AG10803 (cell line): ENCODE results near the gene INAFM1.

Experiments
- DNase-seq: peaks from one replicate; pipeline ENCODE4 v3.0.0; 2010; ENCODE audit warnings: low read depth
- H3K4me3 ChIP-seq: 2 replicates; pipeline ENCODE4 v1.5.1; 2011; ENCODE audit warnings: mild to moderate bottlenecking, low read length, control low read depth
- TF ChIP-seq, protein P1 (sequence below): conservative IDR thresholded peaks from 2 replicates; pipeline ENCODE4 v1.5.1; 2011; ENCODE audit warnings: mild to moderate bottlenecking, low read length, control low read depth, inconsistent platforms

Gene INAFM1

DNA sequence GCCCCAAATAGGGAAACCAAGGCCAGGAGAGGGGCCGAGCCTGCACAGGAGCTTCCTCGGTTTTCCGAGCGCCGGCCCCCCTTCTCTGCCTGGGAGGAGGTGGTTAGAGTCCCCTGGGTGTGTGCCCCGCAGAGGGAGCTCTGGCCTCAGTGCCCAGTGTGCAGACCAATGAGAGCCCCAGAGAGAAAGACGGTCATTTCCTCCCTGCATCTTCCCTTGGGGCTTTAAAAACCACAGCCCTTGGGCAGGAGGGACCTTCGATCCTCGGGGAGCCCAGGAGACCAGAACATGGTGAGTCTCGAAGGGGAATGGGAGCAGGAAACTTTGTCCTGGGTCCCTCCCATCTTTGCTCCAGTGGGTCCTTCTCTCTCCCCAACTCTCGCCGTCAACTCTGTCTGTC is 34.9 kb downstream of the INAFM1 start, which contains the start of gene C5AR1:
TSS of gene C5AR1 (plus strand) at position 254 of the 400 bp plus-strand sequence. CDS start at position 289, 35 bp downstream.
- no peak for DNase-seq
- no peak within 1 kb of the TSS for H3K4me3 ChIP-seq
- TF ChIP-seq, protein P1, sequence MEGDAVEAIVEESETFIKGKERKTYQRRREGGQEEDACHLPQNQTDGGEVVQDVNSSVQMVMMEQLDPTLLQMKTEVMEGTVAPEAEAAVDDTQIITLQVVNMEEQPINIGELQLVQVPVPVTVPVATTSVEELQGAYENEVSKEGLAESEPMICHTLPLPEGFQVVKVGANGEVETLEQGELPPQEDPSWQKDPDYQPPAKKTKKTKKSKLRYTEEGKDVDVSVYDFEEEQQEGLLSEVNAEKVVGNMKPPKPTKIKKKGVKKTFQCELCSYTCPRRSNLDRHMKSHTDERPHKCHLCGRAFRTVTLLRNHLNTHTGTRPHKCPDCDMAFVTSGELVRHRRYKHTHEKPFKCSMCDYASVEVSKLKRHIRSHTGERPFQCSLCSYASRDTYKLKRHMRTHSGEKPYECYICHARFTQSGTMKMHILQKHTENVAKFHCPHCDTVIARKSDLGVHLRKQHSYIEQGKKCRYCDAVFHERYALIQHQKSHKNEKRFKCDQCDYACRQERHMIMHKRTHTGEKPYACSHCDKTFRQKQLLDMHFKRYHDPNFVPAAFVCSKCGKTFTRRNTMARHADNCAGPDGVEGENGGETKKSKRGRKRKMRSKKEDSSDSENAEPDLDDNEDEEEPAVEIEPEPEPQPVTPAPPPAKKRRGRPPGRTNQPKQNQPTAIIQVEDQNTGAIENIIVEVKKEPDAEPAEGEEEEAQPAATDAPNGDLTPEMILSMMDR, result no peak

DNA sequence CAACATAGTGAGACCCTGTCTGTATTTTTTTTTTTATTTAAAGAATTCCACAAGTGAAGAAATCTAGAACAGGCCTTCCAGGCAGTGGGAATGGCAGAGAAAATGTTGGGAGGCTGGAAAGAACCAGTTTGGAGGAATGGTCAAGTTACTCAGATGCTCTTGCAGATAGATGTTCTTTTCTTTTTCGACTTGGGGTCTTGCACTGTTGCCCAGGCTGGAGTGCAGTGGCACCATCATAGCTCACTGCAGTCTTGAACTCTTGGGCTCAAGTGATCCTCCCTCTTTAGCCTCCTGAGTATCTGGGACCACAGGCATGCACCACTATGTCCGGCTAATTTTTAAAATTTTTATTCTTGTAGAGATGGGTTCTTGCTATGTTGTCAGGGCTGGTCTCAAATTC is 35.6 kb downstream of the INAFM1 start:
- no peak overlapping the region for H3K4me3 ChIP-seq
- no peak for DNase-seq
- TF ChIP-seq, protein P1, result no peak

DNA sequence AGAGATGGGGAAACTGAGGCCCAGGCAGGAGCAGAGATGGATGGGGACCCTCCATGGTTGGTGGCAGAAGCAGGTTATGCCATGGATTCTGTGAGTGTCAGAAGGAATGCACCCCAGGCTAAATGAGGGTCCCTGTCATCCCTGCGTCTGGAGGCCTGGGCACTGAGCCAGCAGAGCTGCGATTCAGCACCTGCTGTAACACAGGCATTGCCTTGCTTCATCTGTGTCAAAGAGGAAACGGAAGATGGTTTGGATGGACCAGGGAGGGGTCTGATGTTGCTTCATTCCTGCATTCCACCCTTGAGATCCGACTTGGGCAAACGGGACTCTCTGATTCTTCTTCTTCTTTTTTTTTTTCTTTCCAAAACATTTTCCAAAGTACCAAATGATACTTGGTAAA is 36.1 kb downstream of the INAFM1 start:
- peak; percentile 70 for DNase-seq
- H3K4me3 ChIP-seq, result no peak overlapping the region
- TF ChIP-seq, protein P1, result no peak

DNA sequence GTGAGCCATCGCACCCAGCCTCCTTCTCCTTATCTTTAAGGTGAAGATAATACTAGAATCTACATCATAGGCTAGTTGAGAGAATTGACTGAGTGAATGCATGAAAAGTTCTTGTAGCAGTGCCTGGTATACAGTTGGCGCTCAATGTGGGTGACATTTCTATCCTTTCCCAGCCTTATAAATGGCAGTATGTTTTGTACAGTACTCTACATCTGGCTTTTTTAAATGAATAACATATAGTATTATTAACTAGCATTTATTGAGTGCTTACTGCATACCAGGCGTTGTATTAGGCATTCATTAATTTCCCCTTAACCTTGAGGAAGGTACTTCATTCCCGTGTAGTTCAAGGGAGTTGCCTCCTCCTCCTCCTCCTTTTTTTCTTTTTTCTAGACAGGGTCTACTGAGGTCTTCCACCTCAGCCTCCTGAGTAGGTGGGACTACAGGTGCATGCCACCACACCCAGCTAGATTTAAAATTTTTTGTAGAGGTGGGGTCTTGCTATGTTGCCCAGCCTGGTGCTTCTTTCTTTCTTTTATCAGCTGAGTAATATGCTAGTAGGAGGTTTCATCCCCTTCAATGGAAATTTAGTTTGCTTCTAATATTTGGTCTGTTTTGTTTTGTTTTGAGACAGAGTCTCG is 37.8 kb downstream of the INAFM1 start:
- TF ChIP-seq, protein P1, result no peak
- no peak overlapping the region for H3K4me3 ChIP-seq
- no peak for DNase-seq

DNA sequence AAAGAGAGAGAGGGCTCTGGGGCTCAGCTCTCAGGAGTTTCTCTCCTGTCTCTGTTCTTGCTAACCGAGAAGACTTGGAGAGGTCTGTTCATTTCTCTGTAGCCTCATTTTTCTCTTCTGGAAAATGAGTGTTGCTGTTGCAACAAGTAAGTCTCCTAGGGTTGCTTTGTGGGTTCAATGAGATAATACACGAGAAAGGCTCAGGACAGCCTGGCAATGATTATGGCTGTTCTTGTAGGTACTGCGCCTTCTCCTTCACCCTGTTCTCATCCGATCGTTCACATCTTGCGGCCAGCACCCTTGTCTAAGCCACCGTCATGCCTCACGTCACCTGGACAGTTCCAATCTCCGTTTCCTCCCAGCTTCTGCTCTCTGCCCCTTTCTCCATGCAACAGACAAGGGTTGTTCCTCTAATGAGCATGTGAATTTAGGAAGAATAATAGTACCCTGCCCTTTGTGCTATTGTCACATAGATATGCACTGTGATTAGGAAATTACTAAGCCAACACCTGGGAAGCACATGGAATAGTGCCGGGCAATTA is 39.1 kb downstream of the INAFM1 start:
- no peak for DNase-seq
- TF ChIP-seq, protein P1, result no peak
- H3K4me3 ChIP-seq, result no peak overlapping the region

DNA sequence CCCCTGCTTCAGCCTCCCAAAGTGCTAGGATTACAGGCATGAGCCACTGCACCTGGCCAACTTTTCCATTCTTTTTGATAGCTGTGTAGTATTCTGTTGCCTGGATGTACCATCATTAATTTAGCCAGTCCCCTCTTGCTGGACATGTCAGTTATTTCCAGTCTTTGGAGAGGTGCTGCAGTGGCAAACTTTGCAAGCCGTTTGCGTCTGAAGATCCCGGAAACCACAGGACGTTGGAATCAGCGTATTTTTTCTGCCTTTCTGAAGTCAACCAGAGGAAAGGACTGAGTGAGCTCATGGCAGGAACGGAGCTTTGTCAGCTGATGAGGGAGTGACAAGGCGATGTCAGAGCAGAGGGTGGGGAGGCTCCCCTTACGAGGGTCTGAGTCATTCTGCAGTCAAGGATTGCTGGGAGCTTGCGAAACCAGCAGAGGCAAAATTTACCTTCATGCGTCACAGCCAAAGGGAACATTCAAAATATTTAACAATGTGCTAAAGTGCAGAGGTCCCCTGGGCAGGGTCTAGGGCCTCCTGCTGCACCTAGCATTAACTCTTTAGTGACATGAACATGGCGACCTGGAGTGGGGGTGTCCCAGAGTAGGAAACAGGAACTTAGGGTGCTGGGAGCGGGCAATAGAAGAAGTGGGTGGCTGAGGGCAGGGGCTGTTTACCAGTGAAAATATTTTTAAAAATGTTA is 40.6 kb downstream of the INAFM1 start:
- TF ChIP-seq, protein P1, result no peak
- H3K4me3 ChIP-seq, result no peak overlapping the region
- peak; percentile 89 for DNase-seq

DNA sequence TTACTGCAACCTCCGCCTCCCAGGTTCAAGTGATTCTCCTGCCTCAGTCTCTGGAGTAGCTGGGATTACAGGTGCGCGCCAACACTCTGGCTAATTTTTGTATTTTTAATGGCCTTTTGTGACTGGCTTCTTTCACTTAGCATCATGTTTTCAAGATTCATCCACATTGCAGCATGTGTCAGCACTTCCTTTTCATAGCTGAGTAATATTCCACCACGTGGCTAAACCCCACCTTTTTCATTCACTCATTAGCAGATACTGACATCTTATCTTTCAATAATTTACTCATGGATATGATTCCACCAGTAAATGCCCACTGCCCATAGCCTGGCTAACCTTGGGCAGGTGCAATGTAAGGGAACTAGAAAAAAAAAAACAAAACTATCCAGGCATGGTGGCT is 41.8 kb downstream of the INAFM1 start:
- H3K4me3 ChIP-seq, result no peak overlapping the region
- no peak for DNase-seq
- TF ChIP-seq, protein P1, result no peak
